Glutamatergic neuron (in vitro differentiated cells): Measurements from ENCODE around the gene NFIA. TPM values are rescaled to one million over a fixed set of nuclear protein-coding genes. Genes with fewer than 3 reads are reported as not detected.
A peak's percentile ranks its signal among the peaks of the same experiment; 100 is the strongest.

Source experiments
- DNase-seq: peaks from one replicate; pipeline ENCODE4 v3.0.0; 2022
- H3K27ac Mint-ChIP-seq: one replicate; pipeline ENCODE4 v1.8.0; 2020; ENCODE audit warnings: mild to moderate bottlenecking, mixed read lengths, inconsistent platforms; ENCODE audit not compliant: unreplicated experiment
- H3K27me3 Mint-ChIP-seq: one replicate; pipeline ENCODE4 v1.8.0; 2020; ENCODE audit warnings: mild to moderate bottlenecking, moderate library complexity, mixed read lengths, inconsistent platforms; ENCODE audit not compliant: unreplicated experiment
- H3K36me3 Mint-ChIP-seq: one replicate; pipeline ENCODE4 v1.8.0; 2020; ENCODE audit warnings: mild to moderate bottlenecking, mixed read lengths, inconsistent platforms; ENCODE audit not compliant: unreplicated experiment
- H3K4me1 Mint-ChIP-seq: one replicate; pipeline ENCODE4 v1.8.0; 2020; ENCODE audit warnings: mild to moderate bottlenecking, low read depth, mixed read lengths, inconsistent platforms; ENCODE audit not compliant: unreplicated experiment
- H3K4me3 Mint-ChIP-seq: one replicate; pipeline ENCODE4 v1.8.0; 2020; ENCODE audit warnings: mild to moderate bottlenecking, mixed read lengths, inconsistent platforms; ENCODE audit not compliant: unreplicated experiment
- H3K9me3 Mint-ChIP-seq: one replicate; pipeline ENCODE4 v1.8.0; 2020; ENCODE audit warnings: mild to moderate bottlenecking, moderate library complexity, mixed read lengths, inconsistent platforms; ENCODE audit not compliant: unreplicated experiment
- total RNA-seq: library from RNA; stranded (reverse); fragmentation: NEBNext Ultra II Directional; extraction: Animal tissue kit (Norgen Biotek cat#: 25700); gene quantifications from one replicate; pipeline ENCODE4 v1.2.1, GENCODE V29; 2021; ENCODE audit not compliant: unreplicated experiment
- TF ChIP-seq, protein P1 (sequence below): fragments of 200-600 bp; sonication (generic); IDR thresholded peaks from one replicate; pipeline ENCODE4 v1.5.0; 2021; ENCODE audit not compliant: partially characterized antibody, unreplicated experiment

NFIA gene
- total RNA-seq, 1 donor from 2014 or later: 16.4 TPM

DNA sequence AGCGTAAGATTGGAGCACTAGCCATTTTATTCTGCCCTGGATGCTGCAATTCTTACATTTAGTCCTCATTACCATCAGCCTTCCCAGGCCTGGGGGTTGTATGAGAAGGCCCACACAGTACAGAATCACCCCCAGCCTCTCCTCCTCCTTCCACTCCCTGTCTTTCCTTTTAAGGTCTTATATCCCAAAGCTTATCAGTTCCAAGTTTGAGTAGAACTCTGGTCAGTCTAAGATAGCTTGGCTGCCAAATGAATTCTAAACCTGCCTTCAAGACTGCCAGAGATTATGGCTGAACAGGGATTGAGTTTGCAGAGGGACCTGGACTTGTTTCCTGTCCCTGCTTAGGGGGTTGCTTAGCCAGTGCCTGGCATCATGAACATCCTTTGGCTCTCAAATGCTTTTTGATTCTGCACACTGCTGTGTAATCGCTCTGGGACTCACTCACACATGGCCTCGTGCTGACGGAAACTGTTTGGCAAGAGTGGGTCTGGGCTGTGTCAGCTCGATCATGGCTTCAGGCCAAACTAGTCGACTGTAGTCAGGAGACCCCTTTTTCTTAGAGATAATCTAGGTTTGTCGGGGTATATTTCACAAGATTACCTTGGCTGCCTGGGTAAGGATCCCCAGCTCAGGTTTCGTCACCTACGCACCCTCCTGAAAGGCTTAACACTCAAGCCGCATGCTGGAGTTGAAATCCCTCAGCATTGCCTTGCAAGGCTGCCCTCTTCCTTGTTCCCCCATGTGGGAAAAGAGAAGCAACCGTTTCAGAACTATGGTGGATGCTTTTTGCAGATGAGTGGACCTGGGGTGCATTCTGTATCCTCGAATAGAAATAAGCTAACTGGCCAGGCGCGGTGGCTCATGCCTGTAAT, 252.6 kb downstream of the NFIA start:
- Mint-ChIP-seq H3K27ac (no peak overlapping the region), H3K4me3 (no peak overlapping the region), H3K9me3 (peaks cover 1% of the 10 kb centered on the region), H3K4me1 (peaks cover 33% of the 10 kb centered on the region), H3K27me3 (no peaks in the 10 kb centered on the region), H3K36me3 (no peaks in the 10 kb centered on the region)
- no peak for DNase-seq
- TF ChIP-seq, protein P1, sequence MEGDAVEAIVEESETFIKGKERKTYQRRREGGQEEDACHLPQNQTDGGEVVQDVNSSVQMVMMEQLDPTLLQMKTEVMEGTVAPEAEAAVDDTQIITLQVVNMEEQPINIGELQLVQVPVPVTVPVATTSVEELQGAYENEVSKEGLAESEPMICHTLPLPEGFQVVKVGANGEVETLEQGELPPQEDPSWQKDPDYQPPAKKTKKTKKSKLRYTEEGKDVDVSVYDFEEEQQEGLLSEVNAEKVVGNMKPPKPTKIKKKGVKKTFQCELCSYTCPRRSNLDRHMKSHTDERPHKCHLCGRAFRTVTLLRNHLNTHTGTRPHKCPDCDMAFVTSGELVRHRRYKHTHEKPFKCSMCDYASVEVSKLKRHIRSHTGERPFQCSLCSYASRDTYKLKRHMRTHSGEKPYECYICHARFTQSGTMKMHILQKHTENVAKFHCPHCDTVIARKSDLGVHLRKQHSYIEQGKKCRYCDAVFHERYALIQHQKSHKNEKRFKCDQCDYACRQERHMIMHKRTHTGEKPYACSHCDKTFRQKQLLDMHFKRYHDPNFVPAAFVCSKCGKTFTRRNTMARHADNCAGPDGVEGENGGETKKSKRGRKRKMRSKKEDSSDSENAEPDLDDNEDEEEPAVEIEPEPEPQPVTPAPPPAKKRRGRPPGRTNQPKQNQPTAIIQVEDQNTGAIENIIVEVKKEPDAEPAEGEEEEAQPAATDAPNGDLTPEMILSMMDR: no peak

- DNase-seq: no peak
- H3K27me3 Mint-ChIP-seq: no peaks in the 10 kb centered on the region
- TF ChIP-seq, protein P1: no peak
- H3K36me3 Mint-ChIP-seq: no peaks in the 10 kb centered on the region
- H3K4me3 Mint-ChIP-seq: no peak overlapping the region
- peaks cover 1% of the 10 kb centered on the region for H3K9me3 Mint-ChIP-seq
- H3K4me1 Mint-ChIP-seq: peaks cover 33% of the 10 kb centered on the region
- H3K27ac Mint-ChIP-seq: peak overlapping the region; percentile 80
Observed at GRCh38 chr1:61337037-61337436, 254.7 kb downstream of the NFIA start.

- TF ChIP-seq, protein P1: no peak
- peaks cover 33% of the 10 kb centered on the region for H3K4me1 Mint-ChIP-seq
- no peaks in the 10 kb centered on the region for H3K36me3 Mint-ChIP-seq
- peak overlapping the region; percentile 80 for H3K27ac Mint-ChIP-seq
- H3K9me3 Mint-ChIP-seq: peaks cover 1% of the 10 kb centered on the region
- no peak for DNase-seq
- H3K4me3 Mint-ChIP-seq: no peak overlapping the region
- H3K27me3 Mint-ChIP-seq: no peaks in the 10 kb centered on the region
Observed at GRCh38 chr1:61337441-61337951, 255.1 kb downstream of the NFIA start.

GRCh38 chr1:61337981-61338848, 255.9 kb downstream of the NFIA start:
- H3K4me1 Mint-ChIP-seq: peaks cover 30% of the 10 kb centered on the region
- H3K4me3 Mint-ChIP-seq: no peak overlapping the region
- H3K36me3 Mint-ChIP-seq: no peaks in the 10 kb centered on the region
- H3K9me3 Mint-ChIP-seq: peaks cover 1% of the 10 kb centered on the region
- H3K27me3 Mint-ChIP-seq: no peaks in the 10 kb centered on the region
- TF ChIP-seq, protein P1: peak; percentile 25
- DNase-seq: peak; percentile 22
- no peak overlapping the region for H3K27ac Mint-ChIP-seq
